Transverse colon (tissue), 4 donors: ENCODE measurements around the gene SRMS. TPM values are rescaled to one million over a fixed set of nuclear protein-coding genes. Genes with fewer than 3 reads are reported as not detected.

Experiments
- DNase-seq: peaks from one replicate; pipeline ENCODE4 v3.0.0-alpha.2; 2019
- H3K27ac ChIP-seq, 4 donors: fragments of 200-600 bp; sonication (generic); 2 replicates each; pipeline ENCODE4 v1.5.1; 2016 to 2018; ENCODE audit warnings: inconsistent platforms in 4 of 4
- H3K27me3 ChIP-seq: fragments of 200-600 bp; sonication (generic); 2 replicates; pipeline ENCODE4 v1.5.1; 2017; ENCODE audit warnings: inconsistent platforms
- H3K36me3 ChIP-seq, 4 donors: fragments of 200-600 bp; sonication (generic); 2 replicates each; pipeline ENCODE4 v1.5.1; 2017 to 2019; ENCODE audit warnings: inconsistent platforms in 4 of 4
- H3K4me1 ChIP-seq, 4 donors: fragments of 200-600 bp; sonication (generic); 2 replicates each; pipeline ENCODE4 v1.5.1; 2017 to 2020; ENCODE audit warnings: inconsistent platforms in 4 of 4
- H3K4me3 ChIP-seq, 4 donors: fragments of 200-600 bp; sonication (generic); 1 replicate in 1 of 4; 2 replicates in 3 of 4; pipeline versions ENCODE4 v1.5.1 to v1.6.1; 2017 to 2019; ENCODE audit warnings: inconsistent platforms in 4 of 4
- H3K9me3 ChIP-seq, 2 donors: fragments of 200-600 bp; sonication (generic); 2 replicates each; pipeline ENCODE4 v1.5.1; 2017 to 2019; ENCODE audit warnings: inconsistent platforms in 2 of 2
- EP300 ChIP-seq: sonication (generic); formaldehyde crosslinking; IDR thresholded peaks from one replicate; pipeline ENCODE4 v1.6.1; 2017; ENCODE audit warnings: antibody characterized with exemption, low read depth
- POLR2A ChIP-seq: fragments of 450-650 bp; IDR thresholded peaks from one replicate; pipeline ENCODE4 v1.6.1; 2016; ENCODE audit warnings: antibody characterized with exemption, mild to moderate bottlenecking, moderate library complexity
- POLR2AphosphoS5 ChIP-seq, 3 donors: sonication (generic); formaldehyde crosslinking; IDR thresholded peaks; one replicate each; pipeline ENCODE4 v1.6.1; 2016; ENCODE audit warnings: antibody characterized with exemption in 3 of 3
- WGBS, 2 donors: methylation state at CpG; one replicate each; pipeline ENCODE4 v1.1.5; 2018; ENCODE audit warnings: low coverage in 1 of 2; 5-methylcytosine and 5-hydroxymethylcytosine counted together
- in situ Hi-C, 4 donors: fragments of 200-750 bp; cut with MboI; loops; one replicate each; pipeline versions ENCODE4 v1.15.0 to v1.15.1; 2017; ENCODE audit warnings: low sequenced_read_pairs in 3 of 4, low pct_ligation_motif_present in 1 of 4, low pct_unique_long_range_greater_than_20kb in 1 of 4
- intact Hi-C: fragments of 100-400 bp; cut with DNase I; formaldehyde crosslinking; loops from one replicate; pipeline ENCODE4 v1.15.1; 2023; ENCODE audit warnings: low total_unique reads
- total RNA-seq, 4 donors: library from RNA; depleted of rRNA; stranded (reverse); fragments of >200 nt; gene quantifications; one replicate each; pipeline ENCODE4 v1.1.0, GENCODE V29; 2016
- TF ChIP-seq, protein P1 (sequence below), 5 experiments: fragments of 200-600 bp in 3 of 5; fragments of 450-650 bp in 2 of 5; sonication (generic) in 3 of 5; IDR thresholded peaks; 1 replicate in 2 of 5; 2 replicates in 3 of 5; pipeline ENCODE4 v1.5.1; 2016 to 2017; ENCODE audit warnings: antibody characterized with exemption in 5 of 5, inconsistent platforms in 3 of 5, mild to moderate bottlenecking in 2 of 5, moderate library complexity in 1 of 5

Gene SRMS
- total RNA-seq, 4 donors from 2014 or later, result 0.79 TPM; not detected in 3

GRCh38 chr20:63557481-63557891 lies 9.9 kb upstream of the SRMS start:
- Histone ChIP-seq H3K4me1 (peaks cover 0 to 18% (median 10%) of the 10 kb centered on the region in 4 donors), H3K27ac (no peak overlapping the region), H3K36me3 (peaks cover 0 to 14% (median 5%) of the 10 kb centered on the region in 4 donors), H3K4me3 (no peak overlapping the region), H3K27me3 (peaks cover 16% of the 10 kb centered on the region), H3K9me3 (no peaks in the 10 kb centered on the region)
- in situ Hi-C loops (no loop called here), intact Hi-C loops (no loop called here)
- 93% methylated on average over 14 of the region's 19 CpGs; no CpG with 5 or more reads in 1 of the 2 donors for WGBS, 2 donors
- TF ChIP-seq POLR2A, result no peak
- TF ChIP-seq EP300, result no peak
- TF ChIP-seq, protein P1, sequence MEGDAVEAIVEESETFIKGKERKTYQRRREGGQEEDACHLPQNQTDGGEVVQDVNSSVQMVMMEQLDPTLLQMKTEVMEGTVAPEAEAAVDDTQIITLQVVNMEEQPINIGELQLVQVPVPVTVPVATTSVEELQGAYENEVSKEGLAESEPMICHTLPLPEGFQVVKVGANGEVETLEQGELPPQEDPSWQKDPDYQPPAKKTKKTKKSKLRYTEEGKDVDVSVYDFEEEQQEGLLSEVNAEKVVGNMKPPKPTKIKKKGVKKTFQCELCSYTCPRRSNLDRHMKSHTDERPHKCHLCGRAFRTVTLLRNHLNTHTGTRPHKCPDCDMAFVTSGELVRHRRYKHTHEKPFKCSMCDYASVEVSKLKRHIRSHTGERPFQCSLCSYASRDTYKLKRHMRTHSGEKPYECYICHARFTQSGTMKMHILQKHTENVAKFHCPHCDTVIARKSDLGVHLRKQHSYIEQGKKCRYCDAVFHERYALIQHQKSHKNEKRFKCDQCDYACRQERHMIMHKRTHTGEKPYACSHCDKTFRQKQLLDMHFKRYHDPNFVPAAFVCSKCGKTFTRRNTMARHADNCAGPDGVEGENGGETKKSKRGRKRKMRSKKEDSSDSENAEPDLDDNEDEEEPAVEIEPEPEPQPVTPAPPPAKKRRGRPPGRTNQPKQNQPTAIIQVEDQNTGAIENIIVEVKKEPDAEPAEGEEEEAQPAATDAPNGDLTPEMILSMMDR (IDR thresholded peaks at IDR 0.05), result no peak
- TF ChIP-seq POLR2AphosphoS5 (IDR thresholded peaks at IDR 0.05), result no peak
- no peak for DNase-seq

GRCh38 chr20:63556873-63557478 lies 9.4 kb upstream of the SRMS start:
- no peak overlapping the region for H3K27ac ChIP-seq
- in situ Hi-C loops (no loop called here), intact Hi-C loops (no loop called here)
- H3K4me1 ChIP-seq, result peaks cover 0 to 18% (median 10%) of the 10 kb centered on the region in 4 donors
- H3K36me3 ChIP-seq, result peaks cover 0 to 10% (median 3%) of the 10 kb centered on the region in 4 donors
- H3K27me3 ChIP-seq, result peaks cover 16% of the 10 kb centered on the region
- TF ChIP-seq EP300 (no peak), POLR2A (no peak), POLR2AphosphoS5 (IDR thresholded peaks at IDR 0.05) (no peak)
- TF ChIP-seq, protein P1 (IDR thresholded peaks at IDR 0.05), result no peak
- H3K4me3 ChIP-seq, result no peak overlapping the region
- no peaks in the 10 kb centered on the region for H3K9me3 ChIP-seq
- 78% methylated on average over 23 of the region's 23 CpGs; no CpG with 5 or more reads in 1 of the 2 donors for WGBS, 2 donors
- no peak for DNase-seq

DNA sequence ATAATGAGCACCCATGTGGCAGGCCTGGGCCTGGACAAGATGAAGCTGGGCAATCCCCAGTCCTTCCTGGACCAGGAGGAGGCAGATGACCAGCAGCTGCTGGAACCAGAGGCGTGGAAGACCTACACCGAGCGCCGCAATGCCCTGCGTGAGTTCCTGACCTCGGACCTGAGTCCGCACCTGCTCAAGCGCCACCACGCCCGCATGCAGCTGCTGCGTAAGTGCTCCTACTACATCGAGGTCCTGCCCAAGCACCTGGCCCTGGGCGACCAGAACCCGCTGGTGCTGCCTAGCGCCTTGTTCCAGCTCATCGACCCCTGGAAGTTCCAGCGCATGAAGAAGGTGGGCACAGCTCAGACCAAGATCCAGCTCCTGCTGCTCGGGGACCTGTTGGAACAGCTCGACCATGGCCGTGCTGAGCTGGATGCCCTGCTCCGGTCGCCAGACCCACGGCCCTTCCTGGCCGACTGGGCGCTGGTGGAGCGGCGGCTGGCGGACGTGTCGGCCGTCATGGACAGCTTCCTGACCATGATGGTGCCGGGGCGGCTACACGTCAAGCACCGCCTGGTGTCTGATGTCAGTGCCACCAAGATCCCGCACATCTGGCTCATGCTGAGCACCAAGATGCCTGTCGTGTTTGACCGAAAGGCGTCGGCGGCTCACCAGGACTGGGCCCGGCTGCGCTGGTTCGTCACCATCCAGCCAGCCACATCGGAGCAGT lies 8.3 kb upstream of the SRMS start:
- peaks cover 20% of the 10 kb centered on the region for H3K27me3 ChIP-seq
- no peaks in the 10 kb centered on the region for H3K9me3 ChIP-seq
- H3K4me3 ChIP-seq, result no peak overlapping the region
- in situ Hi-C loops (no loop called here), intact Hi-C loops (no loop called here)
- DNase-seq, result no peak
- no peak for TF ChIP-seq EP300
- TF ChIP-seq POLR2A, result no peak
- TF ChIP-seq, protein P1 (IDR thresholded peaks at IDR 0.05), result no peak
- no peak for TF ChIP-seq POLR2AphosphoS5 (IDR thresholded peaks at IDR 0.05)
- 81% methylated on average over 30 of the region's 45 CpGs; no CpG with 5 or more reads in 1 of the 2 donors for WGBS, 2 donors
- no peak overlapping the region for H3K27ac ChIP-seq
- H3K36me3 ChIP-seq, result peaks cover 0 to 9% (median 3%) of the 10 kb centered on the region in 4 donors
- peaks cover 0 to 18% (median 10%) of the 10 kb centered on the region in 4 donors for H3K4me1 ChIP-seq
